ENCODE data around the gene MAP1B.
A peak's percentile ranks its signal among the peaks of the same experiment; 100 is the strongest.

The MAP1B gene

DNA sequence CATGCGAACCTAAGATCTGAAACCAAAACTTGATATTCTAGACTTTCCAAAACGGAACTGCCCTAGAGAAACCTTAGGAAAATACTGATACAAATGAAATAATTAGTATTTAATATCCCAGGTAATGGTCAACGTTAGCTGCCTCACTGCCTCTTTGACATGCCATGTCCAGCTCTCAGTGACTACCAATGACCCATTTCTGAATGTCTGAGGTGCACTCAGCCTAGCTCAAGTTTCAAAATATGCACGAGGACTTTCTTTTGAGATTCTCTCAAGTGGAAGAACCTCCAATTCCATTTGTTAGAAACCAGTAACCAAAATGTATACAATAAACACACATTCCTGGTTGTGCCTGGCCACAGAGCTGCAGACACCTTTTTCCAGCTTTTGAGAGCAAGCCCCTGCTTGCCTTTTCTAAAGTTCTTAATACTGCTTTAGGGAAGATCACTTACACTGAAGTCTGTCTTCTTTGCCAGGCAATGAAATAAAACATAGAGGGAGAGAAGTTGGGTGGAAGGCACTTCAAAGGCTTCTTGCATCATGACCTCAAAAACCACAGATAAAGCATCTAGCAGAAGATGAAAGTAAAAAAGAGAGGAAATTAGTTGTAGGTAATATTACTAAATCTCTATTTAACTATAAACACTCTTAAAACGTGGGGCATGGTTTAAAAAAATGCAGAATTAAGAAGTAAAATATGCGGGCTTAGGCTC, 124.9 kb downstream of the MAP1B start:
- DNase-seq, result peak; percentile 11

DNA sequence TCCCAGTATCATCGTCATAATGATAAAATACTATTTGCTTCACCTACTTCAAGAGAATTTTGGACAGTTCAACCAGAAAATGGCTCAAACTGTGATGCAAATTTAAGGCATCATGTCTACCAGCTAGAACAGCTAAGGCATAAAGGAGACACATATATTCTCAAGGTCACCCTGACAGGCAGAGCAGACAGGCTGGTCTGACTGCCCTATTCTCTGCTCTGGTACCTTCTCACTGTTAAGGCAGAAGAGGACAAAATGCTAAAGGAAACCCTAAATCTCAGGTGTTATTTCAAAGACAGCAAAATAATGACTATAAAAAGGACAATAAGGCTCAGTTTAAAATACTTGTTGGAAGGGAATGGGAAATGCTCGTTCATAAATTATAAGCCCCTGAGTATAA, 125.6 kb downstream of the MAP1B start:
- no peak for DNase-seq

DNA sequence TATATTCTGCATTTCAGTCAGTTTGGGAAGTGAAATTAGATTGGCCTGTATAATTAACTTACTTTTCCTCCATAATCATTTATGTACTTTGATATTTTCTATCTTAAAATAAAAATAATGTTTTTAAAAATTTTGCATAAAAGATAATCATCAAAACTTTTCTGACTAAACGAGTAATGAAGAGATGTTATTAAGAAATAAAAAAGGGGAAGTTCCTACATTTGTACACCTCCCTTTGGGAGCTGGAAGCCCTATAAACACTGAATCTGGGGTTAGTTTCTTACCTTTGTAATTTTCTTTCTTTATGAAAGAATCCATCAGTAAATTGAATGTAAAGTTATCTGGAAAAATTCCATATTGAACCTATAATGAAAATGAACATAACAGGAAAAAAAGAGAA, 126.6 kb downstream of the MAP1B start:
- no peak for DNase-seq

DNA sequence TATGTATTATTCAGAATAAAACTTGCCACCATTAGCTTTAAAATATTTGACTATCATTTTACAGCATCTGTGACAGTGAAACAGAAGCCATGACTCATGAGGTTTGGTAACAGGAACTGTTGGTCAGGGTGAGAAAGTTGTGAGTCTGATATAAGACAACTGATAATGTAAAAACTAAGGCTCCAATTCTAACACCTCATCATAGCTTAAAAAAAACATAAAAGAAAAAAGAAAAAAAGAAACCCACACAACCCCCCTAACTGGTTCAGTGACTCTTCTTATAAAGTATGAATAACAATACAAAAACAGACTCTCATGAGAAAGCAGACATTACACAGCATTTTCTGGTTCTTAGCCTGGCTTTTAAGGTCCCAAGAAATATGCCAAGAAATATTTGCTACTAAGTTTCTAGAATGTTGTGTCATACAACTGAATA, 127.0 kb downstream of the MAP1B start:
- DNase-seq, result no peak

DNA sequence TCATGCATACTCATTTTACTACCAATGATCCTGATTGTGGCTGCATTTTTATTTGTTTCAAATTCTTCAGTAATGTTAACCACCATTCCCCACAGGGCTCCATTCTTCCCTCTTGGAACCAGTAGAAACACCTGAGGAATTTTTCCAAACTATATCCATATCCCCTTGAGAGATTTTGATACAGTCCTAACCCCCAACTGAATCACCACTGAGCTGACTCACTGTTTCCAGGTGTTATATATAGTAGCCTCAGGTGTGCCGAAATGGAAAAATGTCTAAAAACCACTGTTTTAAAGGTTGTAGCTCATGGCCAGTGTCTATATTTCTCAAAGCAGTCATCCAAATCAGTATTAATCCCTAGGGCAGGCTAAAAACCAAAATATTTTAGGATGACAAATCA, 127.6 kb downstream of the MAP1B start:
- DNase-seq, result no peak

DNA sequence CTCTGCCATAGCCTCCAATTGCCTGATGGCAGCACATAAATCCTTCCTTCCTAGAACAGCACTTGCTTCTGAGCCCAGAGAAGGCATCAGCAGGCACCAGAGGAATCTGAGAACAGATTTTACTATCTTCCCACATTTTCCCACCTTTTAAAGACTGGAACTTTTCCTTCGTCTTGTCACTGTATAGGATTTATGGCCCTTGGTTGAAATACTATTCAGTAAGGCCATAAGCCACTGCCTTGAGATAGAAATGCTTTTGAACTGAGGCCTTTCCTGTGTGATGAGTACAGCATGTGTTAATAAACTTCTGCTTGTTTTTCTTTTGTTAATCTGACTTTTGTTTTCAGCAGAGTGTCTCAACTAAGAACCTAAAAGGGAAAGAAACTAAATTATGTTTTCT, 128.4 kb downstream of the MAP1B start:
- DNase-seq, result no peak

DNA sequence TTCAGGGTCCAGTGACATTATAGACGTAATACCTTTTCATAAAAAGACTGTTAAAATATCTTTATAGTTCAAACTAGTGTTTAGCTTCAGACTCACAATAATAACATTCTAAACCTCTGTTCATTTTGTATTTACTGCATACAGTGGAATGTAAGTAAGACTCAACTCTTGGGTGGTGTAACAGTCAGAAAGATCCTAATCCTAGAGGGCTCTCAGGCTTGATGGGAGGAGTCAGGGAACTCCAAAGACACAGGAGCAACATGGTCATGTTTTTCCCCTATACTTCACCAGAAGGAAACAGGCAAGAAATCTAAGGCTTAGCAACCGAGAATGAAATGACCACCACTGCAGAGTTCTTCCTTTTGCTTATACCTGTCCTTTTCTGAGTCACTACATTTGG, 130.1 kb downstream of the MAP1B start:
- DNase-seq, result no peak

DNA sequence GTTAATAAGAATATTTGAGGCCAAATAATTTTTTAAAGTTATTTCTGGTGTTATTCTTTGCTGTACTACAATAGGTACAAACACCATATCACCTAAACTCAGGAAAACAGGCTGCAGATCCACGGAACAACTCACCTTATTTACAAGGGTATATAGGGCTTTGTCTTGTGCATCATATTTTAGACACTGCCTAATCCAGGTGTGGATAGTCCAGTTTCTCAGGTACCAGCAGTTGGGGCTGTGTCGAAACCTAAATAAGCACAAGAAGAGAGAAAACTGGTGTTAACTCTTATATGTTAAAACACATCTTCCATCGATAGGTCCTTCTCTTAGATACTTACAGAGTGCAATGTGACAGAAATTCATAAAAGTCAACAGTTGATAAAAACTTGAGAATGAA, 130.6 kb downstream of the MAP1B start:
- no peak for DNase-seq

DNA sequence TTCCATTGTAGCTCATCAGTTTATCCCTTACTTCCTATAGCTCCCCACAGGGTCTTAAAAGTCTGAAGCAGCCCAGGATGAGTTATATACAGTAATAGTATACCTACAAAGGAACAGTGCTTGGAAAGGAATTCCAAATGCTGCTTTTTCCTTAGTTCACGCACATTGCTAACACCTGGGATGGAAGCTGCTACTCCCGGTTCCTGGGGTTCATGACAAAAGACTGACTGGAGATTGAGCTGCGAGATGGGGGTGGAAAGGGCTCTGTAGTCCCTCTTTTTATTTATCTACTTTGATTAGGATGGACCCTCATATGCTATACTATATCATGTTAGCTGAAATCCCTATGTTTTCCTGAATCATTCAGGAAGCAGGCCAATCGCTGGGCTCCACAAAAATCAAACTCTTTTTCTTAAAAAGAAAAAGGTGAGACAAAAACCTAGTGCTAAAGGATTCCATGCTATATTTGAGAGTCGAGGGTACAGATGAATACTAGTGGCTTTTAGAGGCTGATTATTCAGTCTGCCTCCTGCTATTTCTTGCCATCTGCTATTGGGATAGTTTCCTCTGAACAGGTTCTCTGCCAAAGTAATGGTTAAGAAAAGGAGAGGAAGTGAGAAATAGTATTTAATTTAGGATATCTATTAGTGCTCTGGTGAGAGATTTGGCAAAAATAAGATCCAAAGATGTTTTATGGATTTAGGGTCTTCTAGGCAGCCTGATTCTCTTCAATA, 131.6 kb downstream of the MAP1B start:
- no peak for DNase-seq

DNA sequence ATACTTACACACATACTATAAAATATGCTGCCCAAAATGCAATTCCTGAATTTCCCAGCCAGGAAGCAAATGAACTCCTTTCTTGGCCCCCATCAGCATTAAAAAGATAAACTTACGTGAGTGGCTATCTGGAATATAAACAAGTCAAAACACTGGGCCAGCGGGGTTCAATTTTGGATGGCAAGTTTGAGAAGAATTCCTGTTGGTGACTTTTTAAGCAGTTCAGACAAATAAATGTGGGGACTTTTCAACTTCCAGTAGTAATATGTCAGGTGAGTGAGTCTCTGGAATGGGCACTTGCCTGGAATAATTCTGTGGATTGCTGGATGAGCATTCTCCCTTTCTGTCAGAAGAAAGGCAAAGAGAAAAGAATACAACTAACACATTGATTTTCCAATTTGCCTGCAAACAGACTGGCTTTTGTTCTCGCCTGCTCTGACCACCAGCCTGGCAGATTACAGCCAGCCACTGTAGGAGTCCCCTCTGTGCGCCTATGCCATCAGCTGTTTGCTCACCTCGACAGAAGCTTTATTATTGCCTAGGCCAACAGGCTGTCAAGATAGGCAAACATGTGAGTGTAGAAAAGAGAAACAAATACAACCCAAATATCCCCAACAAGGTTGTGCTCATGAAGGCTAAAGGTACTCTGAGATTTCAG, 134.2 kb downstream of the MAP1B start:
- DNase-seq, result no peak

DNA sequence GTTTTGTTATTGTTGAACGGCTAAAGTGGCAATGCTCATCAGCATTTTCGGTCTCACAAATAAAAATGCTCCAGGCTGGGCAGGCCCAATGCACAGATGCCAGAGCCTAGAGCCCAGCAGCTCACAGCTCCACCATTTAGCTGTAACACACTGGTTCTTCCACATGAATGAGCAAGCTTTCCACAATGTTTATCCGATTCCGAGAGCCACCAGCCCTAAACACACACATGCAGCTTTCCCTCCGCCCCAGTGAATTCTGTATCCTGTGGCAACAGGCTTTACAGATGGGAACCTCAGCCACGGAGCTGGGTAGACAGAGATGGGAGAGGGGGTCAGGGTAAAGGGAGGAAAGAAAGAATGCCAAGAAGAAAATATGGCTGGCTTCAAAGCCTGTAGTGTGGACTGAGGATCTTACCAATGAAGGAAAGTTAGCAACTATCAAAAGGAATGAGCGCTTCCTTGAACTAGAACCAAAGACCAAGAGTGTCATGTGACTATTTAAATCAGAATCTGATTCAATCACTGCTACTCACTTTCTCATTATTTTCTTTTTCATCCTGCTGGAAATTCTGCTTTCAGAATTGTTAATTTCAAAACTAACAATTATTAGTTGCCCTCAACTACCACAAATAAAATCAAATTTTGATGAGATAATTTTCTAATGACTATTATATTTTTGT, 135.7 kb downstream of the MAP1B start:
- DNase-seq, result no peak

DNA sequence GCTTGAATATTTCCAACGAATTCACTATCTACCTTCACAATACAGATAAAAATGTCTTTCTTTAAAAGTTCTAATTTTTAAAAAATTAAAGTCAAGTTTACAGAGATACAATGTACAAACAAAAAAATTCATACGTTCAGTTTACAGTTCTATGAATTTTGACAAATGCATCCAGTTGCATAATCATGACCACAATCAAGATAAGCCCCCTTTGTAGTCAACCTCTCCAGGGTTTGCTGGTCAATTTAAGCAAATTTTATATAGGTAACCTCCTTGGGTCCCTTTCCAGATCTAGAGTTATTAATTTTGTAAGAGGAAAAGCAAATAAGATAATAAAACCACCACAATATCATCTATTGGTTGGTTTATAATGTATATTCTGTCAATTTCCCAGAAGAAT, 136.4 kb downstream of the MAP1B start:
- no peak for DNase-seq

DNA sequence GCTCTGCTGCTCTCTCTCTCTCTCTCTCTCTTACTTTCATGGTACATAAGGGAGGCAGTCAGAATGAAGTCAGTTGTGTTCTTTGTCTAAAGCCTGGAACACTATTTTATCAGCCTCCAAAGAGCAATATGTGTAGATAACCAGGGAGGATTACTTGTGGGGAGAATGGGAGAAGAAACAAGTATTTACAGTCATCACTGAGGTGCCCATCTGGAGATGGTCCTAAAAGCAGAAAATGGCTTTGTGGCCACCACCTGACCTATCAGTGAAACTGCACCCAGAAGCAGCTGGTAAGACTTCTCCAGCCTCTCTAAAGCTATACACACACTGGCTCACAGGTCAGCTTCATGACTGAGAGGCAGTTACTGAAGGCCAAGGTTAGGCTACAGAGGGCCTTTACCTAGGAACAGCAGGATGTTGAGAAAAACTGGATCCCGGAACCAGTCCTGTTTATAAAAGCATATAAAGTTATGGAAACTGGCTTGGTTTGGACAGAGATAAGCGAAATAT, 137.6 kb downstream of the MAP1B start:
- DNase-seq, result no peak

DNA sequence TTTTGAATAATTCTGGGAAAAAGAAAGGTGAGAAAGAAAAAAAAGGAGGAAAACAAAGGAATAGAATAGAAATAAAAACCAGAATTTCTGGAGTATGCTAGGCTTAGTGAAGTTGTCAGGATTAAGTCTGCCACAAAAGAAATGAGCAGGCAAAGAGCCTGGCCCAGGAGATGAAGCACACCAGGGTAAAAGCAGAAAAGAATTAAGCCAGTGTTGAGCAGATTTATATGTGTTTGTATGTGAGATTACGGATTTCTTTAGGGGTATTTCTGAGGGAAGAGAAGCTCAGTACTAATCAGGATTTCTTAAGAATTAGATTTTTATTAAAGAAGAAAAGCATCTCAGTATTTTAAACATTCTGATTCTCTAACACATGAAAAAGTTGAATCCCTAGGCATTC, 138.3 kb downstream of the MAP1B start:
- DNase-seq, result no peak

DNA sequence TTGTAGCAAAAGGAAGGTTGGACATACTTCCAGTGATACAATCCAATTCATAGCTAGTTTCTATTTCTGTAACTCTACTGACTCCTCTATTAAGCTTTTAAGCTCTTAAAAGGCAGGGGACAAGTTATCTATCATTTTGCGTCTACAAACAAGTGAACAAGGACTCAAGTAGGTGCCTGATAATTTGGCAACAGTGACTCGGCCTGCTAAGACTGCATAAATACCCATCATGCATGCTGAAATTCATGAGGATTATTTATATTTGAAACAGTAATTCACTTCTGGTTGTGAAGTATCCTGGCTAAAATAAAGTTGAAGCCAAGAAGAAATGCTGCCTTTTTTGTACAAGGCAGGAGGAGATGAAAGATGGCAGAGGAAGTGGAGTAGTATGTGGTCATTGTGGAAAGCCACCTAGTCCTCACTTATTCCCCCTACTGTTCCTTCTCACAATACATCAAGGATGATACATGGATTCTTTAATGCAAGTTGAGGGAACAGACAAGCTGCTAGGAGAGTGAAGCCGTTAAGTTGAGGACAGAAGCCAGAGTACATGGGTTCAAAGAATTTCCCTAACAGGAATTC, 138.8 kb downstream of the MAP1B start:
- no peak for DNase-seq

DNA sequence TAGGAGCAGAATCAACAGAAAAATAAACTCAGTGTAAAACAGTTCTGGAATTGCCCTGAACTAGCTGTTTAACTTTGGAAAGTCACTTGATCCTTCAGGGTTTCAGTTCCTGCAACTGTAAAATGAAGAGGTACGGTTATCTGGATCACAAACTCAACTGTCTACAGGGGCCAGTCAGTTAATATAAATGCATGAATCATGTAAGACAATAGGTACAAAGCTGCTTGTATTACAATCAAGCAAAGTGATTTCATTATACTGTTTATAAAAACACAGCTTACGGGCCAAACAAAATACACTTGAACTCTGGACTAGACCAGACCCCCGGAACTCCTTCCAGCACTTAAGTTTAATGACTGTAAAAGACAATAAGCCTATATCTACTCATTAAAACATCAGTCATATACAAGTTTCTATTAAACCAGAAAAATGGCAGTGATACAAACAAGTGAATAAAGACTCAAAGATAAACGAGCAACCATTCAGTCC, 139.7 kb downstream of the MAP1B start:
- no peak for DNase-seq

DNA sequence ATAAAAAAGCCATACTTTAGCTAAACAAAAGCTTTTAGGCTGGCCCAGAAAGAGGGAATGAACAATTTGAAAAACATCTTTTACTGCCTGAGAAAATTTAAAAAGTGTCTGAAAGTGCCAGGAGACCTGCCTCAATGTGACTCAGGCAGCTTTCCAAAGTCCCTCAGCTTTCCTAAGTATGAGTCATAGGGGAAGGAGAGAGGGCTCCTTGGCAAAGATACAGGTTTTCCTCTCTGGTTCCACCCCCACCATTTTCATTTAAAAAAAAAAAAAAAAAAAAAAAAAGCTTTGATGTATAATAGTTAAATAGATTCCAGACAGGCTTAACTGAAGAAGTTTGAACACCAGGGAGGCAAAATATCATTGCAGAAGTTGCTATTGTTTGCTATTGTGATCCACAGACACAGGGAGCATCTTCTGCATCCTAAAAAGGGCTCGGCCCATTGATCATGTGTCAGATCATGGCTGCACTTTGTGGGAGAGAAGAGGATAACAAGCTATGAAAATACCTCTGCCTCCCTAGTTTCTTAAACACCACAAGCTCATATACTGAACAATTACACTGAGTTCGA, 141.2 kb downstream of the MAP1B start:
- DNase-seq, result no peak

DNA sequence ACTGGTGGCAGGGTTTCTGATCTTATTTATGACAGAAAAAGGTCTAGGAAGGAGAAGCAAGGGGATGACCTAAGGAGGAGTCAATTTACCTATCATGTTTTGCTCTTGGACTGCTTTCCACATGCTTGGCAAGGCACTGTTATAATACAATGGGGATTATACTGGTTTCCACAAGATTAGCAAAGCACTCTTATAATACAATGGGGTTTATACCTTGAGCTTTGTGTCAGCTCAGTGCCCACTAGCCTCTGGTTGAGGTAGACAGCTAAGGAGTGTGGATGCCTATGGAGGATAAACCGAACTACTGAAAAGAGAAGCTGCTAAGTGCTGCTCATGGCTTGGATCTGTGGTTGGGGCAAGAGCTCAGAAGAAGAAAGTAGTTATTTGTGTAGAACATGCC, 144.1 kb downstream of the MAP1B start:
- no peak for DNase-seq

DNA sequence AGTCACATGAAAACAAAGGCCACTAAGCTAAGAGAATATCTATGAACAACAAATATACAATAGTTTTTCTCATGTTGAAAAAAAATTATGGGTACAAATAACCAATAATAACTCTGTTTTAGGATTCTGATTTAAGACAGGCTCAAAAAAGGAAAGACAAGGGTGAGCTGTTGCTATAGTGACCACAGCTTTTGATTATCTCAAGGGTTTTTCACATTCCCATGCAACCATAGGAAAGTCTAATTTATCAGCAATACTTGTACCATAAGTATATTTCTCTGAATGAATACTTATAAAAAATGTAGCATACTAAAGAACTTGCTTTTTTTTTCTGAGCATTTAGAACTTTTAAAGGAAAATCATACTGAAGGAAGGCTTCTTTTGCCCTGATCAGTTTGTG, 144.7 kb downstream of the MAP1B start:
- no peak for DNase-seq

DNA sequence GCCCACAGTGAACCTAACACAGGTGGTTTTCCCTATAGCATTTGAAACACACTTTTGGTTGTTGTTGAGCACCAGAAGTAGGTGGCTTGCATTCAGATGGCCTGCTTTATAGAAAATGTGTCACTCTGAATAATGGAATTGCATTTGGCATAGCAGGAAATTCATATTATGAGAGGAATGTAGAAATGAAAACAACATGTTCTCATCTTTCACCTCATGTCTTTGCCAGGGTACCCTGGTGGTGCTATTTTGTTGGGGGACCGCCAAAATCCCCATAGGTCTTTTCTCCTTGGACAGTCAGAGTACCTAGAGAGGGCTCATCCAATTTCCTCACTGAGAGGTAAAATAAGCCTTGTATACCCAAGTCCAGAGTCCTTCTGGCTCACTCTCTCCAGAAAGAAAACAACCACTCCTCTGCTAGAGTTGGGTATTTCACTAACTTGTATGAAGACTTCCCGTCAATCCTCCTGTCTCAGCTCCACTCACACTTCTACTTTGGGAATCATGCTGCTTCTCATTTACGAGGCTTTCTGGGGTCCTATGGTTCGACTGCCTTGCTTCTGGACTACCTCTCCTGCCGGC, 145.4 kb downstream of the MAP1B start:
- no peak for DNase-seq

DNA sequence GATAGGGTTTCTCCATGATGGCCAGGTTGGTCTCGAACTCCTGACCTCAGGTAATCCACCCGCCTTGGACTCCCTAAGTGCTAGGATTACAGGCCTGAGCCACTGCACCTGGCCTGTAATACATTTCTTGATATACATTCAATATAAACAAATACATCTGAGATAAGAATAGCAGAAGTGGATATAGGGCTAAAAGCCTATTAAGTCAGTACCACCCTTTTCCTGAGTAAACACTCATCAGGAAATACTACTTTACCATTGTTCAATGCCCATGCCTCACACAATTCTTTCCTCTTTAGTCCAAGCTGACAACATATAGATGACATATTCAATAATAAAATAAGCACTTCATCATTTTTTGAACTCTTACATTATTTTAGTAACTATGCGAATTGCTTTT, 148.0 kb downstream of the MAP1B start:
- no peak for DNase-seq

DNA sequence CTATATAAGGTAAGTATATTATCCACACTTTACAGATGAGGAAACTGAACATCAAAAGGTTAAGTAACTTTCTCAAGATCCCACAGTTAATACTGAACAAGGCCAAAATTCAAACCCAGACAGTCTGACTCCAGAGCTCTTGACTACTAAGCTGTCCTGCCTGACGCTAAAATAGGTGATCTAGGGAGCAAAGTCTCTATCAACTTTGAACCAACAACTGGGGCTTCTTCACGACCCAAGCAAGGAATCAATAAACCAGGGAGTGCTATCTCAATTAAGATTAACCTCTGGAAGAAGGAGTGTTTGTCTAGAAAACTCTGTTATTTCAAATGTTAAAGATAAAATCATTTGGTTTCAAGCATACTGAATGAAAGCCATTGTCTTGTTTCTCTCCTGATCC, 148.4 kb downstream of the MAP1B start:
- no peak for DNase-seq
